Dermis microvascular lymphatic vessel endothelial cell (primary cell): Measurements from ENCODE around the gene GALT. TPM values are rescaled to one million over a fixed set of nuclear protein-coding genes. Genes with fewer than 3 reads are reported as not detected.

Source experiments
- DNase-seq, 2 donors: peaks; one replicate each; pipeline versions ENCODE4 v3.0.0 to v3.0.0-alpha.2; 2010; ENCODE audit warnings: low read depth in 2 of 2
- total RNA-seq: library from RNA; depleted of rRNA; stranded (reverse); fragments of >200 nt; gene quantifications from 2 replicates; pipeline ENCODE4 v1.2.1, GENCODE V29; 2014

GALT gene
- 23.5 and 33.4 TPM in 2 replicates for total RNA-seq

DNA sequence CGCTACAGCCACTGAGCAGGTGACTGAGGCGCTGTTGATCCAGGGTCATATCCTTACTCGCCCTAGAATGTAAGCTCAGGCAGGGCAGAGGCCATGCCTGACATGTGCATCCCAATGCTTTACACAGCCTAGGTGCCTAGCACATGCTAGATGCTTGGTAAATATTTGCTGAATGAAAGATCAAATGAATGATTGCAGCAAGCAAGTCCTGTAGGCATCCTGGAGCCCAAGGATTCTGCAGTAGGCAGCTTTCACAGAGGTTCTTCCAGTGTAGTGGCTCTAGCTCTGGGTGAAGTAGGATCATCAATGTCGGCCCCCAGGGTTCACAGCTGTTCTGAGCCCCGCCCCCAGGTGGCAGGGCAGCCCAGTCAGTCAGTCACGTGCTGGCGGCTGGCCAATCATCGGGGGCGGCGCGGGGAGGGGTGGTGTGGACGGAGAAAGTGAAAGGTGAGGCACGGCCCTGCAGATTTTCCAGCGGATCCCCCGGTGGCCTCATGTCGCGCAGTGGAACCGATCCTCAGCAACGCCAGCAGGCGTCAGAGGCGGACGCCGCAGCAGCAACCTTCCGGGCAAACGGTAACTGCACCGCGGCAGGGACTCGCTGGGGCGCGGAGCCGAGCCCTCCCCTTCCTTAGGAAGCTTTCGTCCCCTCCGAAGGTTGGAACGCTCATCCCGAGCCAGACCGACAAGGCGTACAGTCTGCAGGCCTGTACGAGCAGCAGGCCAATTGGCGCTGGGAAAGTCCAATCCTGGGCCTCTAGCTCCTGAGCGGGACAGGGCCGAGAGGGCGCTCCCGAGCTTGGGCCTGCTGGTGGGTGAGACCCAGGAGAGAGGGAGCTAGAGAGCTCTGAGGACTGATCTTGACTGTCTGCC lies at the start of gene GALT:
Gene GALT (plus strand): TSS at position 465 of the 873 bp plus-strand sequence. CDS start 30 bp downstream, at position 495.
- peak; percentile 81 to 91 for DNase-seq

DNA sequence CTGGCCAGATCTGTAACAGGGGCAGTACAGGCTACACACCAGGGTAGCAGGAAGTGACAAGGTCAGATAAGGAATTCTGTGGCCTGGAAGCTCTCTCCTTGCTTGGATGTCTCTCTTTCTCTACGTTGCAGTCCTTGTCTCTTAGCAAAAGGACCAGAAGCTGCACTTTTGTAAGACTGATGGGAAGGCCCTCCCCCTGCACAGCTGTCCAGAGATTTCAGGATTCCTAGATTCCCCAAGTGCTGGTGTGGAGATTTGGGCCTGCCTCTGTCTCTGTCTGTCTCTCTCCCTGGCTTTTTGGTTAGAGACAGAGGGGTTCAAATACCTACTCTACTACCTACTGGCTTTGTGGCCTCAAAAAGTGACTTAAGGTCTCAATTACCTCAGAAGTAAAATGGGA lies 46.9 kb upstream of the GALT start:
- DNase-seq, result no peak

DNA sequence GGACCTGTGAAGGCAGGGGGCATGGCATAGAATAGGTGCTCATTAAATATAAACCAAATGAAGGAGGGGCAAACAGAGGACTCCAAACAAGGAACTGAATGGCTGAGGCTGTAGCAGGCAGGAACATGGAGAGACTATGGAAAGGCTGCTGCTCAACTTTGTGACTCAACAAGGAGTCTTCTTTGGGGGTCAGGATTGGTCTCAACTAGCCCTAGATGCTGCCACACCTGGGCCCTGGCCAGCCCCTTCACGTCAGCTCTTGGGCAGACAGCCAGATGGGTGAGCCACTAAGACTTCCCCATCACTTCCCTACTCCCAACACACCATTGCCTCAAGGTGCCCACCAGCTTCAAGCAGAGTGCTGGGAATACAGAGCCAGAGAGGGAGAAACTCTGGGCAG lies 45.6 kb upstream of the GALT start:
- DNase-seq, result no peak

DNA sequence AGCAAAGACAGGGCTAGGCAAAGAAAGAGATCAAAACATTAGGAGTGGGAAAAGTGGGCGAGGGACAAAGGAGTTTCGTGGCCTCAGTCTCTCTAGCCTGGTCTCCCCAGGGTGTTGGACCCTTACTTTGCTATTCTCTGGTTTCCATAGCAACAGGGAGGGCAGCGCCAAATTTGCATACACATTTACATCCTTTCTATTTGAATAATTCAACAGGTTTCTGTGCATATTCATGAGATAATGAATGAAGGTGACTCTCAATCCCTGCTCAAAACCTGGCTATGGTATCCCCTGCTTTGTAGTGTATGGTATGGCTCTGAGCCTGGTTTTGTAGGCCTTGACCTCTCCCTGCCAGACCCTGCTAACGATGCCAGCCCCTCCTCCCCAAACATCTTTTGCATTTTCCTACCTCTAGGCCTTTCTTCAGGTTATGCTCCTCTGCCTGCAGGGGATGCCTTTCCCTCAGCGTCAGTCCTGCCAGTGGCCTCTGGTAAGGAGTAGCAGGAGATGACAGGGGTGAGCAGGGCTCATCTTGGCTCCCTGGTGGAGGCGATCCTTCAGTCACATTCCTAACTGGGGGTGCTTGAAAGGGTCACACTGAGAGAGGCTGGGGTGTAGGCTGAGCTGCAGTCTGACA lies 44.4 kb upstream of the GALT start:
- DNase-seq, result no peak

DNA sequence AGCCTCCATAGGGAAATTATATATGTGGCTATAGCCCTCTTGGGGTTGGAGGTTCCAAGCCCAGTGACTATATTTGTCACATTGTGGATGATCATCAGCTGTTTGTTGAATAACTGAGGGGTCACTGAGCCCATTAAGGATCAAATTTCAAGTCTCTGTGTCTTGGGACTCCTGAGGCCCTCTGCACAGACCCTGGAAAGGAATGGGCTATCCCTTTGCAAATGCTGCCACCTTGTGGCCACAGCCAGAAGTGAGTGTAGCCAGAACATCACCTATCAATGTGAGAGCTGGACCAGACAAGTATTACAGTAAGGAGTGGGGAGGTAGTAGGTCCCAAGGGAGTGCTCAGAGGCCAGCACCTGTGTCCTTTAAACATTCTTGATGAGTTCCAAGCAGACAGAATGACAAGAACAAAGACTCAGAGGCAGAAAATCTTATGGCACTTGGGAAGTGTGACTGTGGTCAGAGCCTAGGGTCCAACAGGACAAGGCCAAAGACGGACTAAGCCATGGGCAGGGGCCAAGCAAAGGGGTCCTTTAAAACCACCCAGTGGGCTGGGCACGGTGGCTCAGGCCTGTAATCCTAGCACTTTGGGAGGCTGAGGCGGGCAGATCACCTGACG lies 42.8 kb upstream of the GALT start:
- peak; percentile 39 to 73 for DNase-seq

DNA sequence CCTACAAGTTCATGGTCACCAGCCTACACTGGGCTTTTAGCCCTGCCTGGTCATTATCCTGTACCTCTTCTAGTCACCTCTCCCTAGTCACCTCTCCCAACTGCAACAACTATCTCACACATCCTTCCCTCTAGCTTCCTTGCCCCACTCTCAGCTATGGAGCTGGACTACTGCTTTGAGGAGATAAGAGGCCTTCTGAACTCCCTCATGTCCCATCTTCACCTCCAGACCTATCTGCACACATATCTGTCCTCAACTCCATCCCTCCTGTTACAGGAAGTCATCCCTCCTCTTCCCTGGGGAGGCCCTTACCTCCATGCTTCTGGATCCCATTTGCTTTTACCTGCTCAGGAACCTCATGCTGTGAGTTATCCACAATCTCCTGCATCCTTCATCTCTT lies 40.3 kb upstream of the GALT start:
- no peak for DNase-seq

DNA sequence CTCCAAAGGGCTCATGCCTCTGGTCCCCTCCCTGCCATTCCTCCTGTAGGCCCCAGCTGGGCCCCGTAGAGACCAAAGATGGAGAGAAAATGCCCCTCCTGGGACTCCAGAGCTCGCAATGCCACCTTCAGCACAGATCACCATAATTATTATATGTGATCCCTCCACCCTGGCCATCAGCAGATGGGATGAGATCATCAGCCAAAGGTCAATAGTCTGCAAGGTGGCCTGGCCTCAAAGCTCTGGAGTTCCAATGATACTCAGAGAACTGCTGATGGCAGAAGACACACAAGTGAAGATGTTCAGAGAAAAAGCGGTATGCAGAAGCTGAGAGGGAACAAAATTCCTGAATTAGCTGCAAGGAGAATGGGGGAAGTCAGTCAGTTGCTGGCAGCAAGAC lies 39.6 kb upstream of the GALT start:
- DNase-seq, result no peak

DNA sequence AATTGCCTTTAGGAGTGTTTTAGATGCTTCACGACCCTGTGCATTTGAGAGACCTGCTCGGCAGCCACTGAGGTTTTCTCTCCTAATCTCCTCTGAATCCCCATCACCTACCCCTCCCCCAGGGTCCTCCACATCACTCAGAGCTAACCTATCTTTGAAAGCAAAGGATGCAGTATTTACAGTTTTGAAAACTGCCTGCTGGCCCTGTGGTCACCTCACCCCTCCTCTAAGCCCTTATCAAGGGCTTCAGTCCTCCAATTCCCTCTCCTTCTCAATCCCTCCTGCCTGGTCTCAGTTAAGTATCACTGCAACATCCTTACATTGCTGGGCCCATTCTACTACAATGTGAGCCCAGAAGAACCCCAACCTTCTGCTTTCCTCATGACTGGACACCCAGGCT lies 39.1 kb upstream of the GALT start:
- no peak for DNase-seq

DNA sequence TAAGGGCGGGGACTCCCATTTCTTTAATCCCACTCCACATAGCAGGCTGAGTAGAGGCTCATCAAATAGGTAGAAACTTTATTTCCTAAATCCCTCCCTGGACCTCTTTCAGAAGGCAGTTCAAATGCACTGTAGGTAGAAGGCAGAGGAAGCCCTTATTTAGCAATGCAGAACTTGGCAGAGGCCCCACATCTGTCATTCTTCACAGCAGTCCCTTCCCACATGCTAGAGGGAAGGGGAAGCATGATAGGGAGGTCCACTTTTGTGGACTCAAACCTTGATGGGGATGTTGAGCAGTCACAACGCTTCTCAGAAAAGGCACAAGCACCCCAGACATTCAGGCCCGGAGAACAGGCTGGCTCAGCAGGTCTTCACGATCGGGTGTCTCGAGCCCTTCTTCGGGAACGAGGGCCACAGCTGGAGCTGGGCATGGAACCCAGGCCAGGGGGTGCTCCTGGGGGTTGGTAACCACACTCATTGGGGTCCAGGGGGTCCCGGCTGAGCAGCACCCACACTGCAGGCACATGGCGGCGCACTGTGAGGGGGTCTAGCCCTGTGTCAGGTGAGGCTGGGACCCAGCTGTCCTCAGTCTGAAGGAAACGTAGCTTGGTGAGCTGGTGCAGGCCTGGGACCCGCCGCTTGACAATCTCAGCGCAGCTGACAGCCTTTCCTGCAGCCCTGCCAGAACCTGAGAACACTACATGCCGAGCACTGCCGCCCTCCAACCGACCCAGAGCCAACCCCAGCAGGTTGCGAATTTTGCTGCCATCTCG lies 35.9 kb upstream of the GALT start:
- no peak for DNase-seq

DNA sequence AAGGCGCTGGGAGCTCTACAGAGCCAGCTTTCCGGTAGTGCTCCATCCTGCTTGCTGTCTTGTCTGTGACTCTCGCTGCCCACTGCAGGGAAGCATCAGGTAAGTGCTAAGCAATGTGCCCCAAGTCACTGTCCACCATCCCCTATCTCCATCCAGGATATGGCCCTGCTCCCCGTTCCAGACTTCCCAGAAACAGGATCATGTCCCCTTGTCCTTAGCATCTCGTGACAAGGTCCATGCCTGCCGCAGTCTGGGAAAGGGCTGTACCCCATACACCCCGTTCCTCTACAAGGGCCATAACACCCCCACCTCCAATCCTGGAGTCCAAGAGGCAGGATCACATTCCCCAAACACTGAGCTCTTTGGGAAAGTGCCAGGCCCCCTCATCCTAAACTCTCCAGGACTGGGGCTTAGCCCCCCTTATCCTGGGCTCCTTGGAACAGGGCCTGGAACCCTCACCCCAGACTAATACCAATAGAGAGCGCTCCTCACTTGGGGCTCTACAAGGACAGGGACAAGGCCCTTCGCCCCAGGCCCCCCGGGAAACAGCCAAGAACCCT lies 35.1 kb upstream of the GALT start:
- no peak for DNase-seq

DNA sequence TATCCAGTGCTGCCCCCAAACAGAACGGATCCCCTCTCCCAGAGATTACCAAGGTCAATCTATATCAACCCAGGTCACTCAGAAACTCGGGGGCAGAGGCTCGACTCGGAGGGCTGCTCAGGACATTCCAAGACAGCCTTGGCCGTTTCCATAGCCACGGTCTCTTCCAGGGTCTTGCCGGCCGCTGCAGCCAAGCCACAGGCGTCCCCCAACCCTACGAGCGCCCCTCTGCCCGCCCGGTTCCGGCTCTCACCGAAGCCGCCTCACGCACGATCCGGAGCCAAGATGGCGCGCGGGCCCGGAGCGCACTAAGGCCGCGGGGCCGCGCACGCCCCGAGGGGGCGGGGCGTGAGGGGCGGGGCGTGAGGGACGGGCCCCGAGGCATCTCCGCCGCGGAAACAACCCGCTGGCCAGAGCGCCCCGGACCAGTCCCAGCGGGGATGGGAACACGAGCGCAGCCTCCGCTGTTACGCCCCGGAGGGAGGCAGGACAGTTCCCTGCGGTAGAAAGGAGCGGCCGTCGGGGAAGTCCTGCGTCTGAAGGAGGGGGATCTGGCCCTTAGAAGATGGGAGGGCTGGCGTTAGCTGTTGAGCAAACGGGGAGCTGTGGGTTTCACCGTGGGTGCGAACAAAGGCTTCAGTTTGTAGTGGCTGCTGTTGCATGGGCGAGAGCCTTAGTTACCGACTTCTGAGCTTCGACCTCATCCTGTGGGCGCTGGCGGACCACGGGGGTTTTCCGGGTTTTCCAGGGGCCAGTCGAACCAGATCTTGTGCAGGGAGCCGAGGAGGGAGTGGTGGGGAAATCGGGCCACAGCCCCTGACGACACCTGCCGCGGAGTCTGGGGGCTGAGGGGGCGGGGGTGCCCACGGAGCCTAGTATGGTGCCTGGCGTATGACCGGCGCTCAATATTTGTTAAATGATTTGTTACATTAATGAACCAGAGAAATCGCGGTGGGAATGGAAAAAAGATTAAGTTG lies 34.4 kb upstream of the GALT start, which contains the start of gene RPP25L:
Gene RPP25L (minus strand): TSS at position 287 of the 977 bp plus-strand sequence. CDS start 801 bp downstream, outside the sequence.
- peak in 1 of 2 donors; percentile 85 for DNase-seq

DNA sequence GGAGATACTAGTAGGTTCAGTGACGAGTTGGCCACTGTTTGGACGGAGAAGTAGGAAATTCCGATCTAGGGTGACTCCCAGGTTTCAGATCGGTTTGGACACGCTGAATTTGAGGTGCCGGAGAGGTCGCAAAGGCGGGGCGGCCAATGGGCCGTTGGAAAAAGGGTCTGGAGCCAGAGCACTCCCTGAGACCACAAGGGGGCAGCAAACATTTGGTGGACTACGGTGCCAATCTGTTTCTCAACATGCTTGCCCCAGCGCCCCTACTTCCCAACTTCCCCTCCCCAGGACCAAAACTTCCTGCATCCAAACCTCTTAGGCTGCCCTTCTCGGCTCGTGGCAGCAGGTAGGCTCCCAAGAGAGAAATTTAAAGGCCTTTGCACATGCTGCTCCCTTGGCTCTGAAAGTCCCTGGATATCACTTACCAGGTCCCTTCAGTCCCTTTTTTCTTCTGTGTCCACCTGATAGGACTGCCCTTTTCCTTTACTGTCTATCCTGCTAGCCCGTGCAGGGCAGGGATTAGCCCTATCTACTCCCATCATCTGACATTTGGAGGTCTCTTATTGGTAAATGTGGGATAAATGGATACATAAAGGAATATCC lies 33.6 kb upstream of the GALT start:
- peak; percentile 54 to 81 for DNase-seq

DNA sequence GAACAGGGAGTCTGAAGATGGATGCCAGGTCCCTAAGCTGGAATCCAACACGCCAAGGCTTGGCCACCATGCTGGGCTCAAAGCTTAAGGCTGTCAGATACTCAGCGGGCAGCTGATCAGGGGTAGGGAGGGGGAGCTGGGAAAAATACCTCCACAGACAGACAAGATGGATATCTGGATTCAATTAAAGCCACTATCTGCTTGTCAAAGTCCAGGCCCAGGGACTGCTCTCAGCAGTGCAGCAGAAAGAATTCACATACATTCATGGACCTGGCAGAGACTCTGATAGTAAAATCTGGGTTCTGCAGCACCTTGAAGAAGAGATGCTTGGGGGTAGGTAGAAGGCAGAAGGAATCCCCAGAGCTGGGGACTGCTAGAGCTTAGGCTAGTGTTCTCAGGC lies 31.3 kb upstream of the GALT start:
- DNase-seq, result no peak

DNA sequence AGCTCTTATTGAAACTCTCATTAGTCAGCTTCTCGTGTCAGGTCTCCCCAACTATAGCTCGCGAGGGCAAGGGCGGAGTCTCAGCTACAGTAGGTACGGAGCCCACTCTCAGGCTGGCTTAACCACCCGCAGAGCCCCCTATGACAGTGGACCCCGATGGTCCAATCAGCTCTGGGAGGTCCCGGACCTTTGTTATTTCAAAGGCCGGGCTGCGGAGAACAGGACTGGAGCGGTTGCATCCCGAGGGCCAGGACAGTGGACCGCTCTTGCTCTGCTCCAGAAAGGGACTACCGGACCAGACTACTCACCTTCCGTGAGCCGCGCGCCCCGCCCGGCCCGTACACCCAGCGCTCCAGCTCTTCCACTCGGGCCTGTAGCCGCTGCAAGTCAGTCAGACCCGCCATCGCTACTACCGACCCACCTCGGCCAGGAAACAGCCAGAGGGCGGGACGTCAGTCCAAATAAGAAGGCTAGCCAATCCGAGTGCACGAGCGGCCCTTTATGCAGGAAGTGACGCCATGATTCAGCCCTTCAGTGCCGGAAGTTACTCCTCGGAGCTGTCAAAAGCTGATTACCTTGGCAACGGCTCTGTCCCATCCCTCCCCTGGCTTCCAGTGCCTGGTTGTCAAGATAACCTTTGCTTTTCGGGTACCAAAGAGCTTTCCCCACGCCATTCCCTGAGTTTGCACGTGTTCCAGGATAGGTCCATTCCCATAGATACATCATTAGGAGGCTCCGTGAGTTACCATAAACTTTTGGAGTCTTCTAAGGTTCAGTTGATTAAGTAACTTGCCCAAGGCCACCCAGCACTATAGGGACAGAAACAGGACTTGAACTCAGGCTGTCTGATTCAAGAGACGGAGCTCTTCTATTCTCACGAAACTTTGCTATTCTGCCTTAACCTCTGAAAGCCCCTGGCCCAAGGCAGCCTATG lies 26.1 kb upstream of the GALT start, which contains the start of gene DCTN3:
Gene DCTN3 (minus strand): TSS at position 435 of the 934 bp plus-strand sequence. CDS start 31 bp downstream, at position 404.
- peak; percentile 91 to 95 for DNase-seq

DNA sequence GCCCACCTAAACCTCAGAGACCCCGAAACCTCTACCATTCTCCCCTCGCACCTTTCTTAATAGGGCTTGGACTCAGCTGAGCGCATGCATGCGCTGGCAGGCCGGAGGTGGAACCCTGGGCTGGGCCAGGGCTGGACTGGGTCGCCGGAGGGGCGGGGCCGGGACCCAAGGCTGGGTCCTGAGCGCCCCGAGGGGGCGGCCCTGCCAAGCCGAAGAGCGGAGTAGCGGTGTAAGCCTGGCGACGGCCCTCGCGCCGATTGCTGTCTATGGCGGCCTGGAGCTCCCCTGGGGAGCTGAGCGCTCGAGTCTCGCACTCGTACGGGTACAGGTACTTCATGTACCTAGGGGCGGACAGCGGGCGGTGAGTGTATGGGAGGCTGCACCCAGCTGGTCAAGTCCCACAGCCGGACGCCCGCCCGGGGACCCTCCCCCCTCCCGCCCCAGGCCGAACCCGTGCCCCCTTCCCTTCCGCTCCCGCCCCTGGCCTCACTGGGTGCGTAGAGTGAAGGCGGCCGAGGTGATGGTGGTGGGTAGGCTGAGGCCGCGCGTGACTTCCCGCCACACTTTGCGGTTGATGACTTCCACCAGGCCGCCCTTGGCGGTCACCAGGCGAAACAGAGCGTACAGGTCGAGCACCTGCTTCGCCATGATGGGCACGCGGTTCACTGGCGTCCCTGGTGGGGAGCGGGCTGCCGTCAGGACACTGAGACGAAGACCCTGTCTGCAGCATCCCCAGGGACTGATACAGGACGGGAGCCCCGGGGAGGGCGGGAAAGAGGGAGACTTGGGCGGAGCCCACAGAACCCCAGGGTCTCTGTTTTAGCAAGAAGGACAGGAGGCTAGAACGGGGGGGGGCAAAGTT lies 22.9 kb upstream of the GALT start:
- DNase-seq, result no peak

DNA sequence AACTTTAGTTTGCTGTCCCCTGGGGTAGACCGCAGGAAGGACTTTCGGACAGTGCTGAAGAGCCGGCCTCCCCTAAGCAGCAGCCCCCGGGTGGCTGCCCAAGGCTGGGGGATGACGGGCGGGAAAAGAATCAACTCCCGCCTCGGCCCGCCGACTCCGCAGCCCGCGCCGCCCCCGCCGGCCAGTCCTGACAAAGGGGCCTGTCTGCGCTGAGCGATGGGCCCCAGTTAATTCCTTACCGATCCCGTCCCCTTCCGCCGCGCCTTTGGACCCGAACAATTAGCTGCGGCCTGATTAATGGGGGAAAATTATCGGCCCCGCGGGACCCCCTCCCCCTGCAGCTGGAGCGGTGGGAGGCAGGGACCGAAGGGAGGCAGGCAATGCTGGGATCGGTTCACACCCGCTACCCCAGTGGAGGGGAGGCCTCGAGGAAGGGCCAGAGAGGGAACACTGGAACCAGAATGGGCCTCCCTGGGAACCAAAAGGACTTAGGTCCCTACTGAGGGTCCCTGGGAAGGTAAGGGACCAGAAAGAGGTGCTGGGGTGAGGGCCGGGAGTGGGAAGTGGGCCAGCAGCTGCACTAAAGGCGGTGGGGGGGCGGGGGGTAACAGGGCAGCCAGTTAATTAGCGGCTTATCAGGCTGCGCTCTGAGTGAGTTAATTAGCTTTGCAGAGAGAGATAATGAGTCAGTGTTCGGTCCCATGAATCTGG lies 21.8 kb upstream of the GALT start:
- no peak for DNase-seq

DNA sequence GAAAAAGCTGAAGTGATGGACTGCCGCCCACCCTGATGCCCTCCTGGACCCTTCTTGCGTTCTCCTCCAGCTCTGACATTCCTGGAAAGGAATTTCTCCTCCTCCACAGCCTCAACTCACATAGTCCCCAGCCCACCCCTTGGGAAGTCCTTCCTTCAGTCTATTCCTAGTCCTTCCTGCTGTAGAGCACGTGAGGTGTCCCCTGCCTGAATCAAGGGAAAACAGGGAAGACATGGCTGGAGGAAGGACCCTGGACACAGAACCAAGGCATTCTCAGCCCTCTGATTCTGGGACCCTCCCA lies 21.3 kb upstream of the GALT start:
- no peak for DNase-seq
